K562 (cell line): Measurements from ENCODE around the gene SOAT2. TPM values are rescaled to one million over a fixed set of nuclear protein-coding genes. Genes with fewer than 3 reads are reported as not detected.
A peak's percentile ranks its signal among the peaks of the same experiment; 100 is the strongest.

Experiments
- ATF4 ChIP-seq: fragments of 450-650 bp; formaldehyde crosslinking; IDR thresholded peaks from 2 replicates; pipeline ENCODE4 v1.4.0; 2022; ENCODE audit warnings: mild to moderate bottlenecking, moderate library complexity
- CEBPZ ChIP-seq: fragments of 150-350 bp; IDR thresholded peaks from 2 replicates; pipeline ENCODE4 v1.6.1; 2014; ENCODE audit warnings: low read depth, mild to moderate bottlenecking, low read length, borderline replicate concordance
- FOXP1 ChIP-seq: sonication (generic); formaldehyde crosslinking; IDR thresholded peaks from 2 replicates; pipeline ENCODE4 v1.8.0; 2022; ENCODE audit warnings: mild to moderate bottlenecking, missing genetic modification reagents
- HDAC3 ChIP-seq: fragments of 450-650 bp; IDR thresholded peaks from 2 replicates; pipeline ENCODE4 v1.6.1; 2018; ENCODE audit warnings: borderline replicate concordance, mild to moderate bottlenecking, moderate library complexity; ENCODE audit not compliant: partially characterized antibody
- HIVEP1 ChIP-seq: fragments of 250-450 bp; sonication (Bioruptor Pico); IDR thresholded peaks from 2 replicates; pipeline ENCODE4 v1.4.0; 2020; ENCODE audit warnings: mild to moderate bottlenecking
- JUNB ChIP-seq: fragments of 450-650 bp; formaldehyde crosslinking; conservative IDR thresholded peaks from 2 replicates; pipeline ENCODE4 v1.4.0; 2020; ENCODE audit warnings: mild to moderate bottlenecking
- KLF6 ChIP-seq: fragments of 250-450 bp; sonication (Bioruptor Pico); IDR thresholded peaks from 2 replicates; pipeline ENCODE4 v1.4.0; 2020; ENCODE audit warnings: mild to moderate bottlenecking, moderate library complexity, borderline replicate concordance
- MITF ChIP-seq: IDR thresholded peaks from 2 replicates; pipeline ENCODE4 v1.6.1; 2014; ENCODE audit warnings: antibody characterized with exemption
- OTX1 ChIP-seq: fragments of 450-650 bp; formaldehyde crosslinking; IDR thresholded peaks from 2 replicates; pipeline ENCODE4 v1.4.0; 2022; ENCODE audit warnings: mild to moderate bottlenecking
- PATZ1 ChIP-seq: fragments of 250-450 bp; sonication (Bioruptor Pico); IDR thresholded peaks from 2 replicates; pipeline ENCODE4 v1.5.0; 2020; ENCODE audit warnings: mild to moderate bottlenecking, borderline replicate concordance
- POLR2A ChIP-seq: fragments of 450-650 bp; conservative IDR thresholded peaks from 2 replicates; pipeline ENCODE4 v1.6.1; 2016
- PTRF ChIP-seq: fragments of 450-650 bp; IDR thresholded peaks from 2 replicates; pipeline ENCODE4 v1.6.1; 2016; ENCODE audit warnings: mild to moderate bottlenecking, missing genetic modification characterization, missing compliant biosample characterization
- RUNX1 ChIP-seq: sonication (generic); IDR thresholded peaks from 2 replicates; pipeline ENCODE4 v1.6.1; 2016; ENCODE audit warnings: antibody characterized with exemption, low read depth
- TCF7L2 ChIP-seq: fragments of 150-350 bp; IDR thresholded peaks from 2 replicates; pipeline ENCODE4 v1.6.1; 2016; ENCODE audit warnings: low read depth, mild to moderate bottlenecking, low read length, moderate library complexity
- ZNF143 ChIP-seq: sonication (generic); formaldehyde crosslinking; IDR thresholded peaks from 2 replicates; pipeline ENCODE4 v1.9.0; 2022; ENCODE audit warnings: mild to moderate bottlenecking, missing genetic modification reagents
- ZNF592 ChIP-seq: fragments of 450-650 bp; IDR thresholded peaks from 2 replicates; pipeline ENCODE4 v1.6.1; 2017; ENCODE audit warnings: antibody characterized with exemption, mild to moderate bottlenecking
- ZNF79 ChIP-seq: fragments of 250-450 bp; sonication (Bioruptor Pico); IDR thresholded peaks from 2 replicates; pipeline ENCODE4 v1.4.0; 2020; ENCODE audit warnings: low read depth, mild to moderate bottlenecking, moderate library complexity
- polyA plus RNA-seq, 8 experiments: library from polyadenylated mRNA; depleted of rRNA in 4 of 8; stranded (reverse) in 5 of 8; unstranded in 3 of 8; fragments of >200 nt; fragmentation: Nextera tagmentation in 2 of 8; fragmentation: Illumina TruSeq in 1 of 8; extraction: Ambion mirVana in 2 of 8; extraction: Trizol in 1 of 8; gene quantifications; 2 replicates each; pipeline versions ENCODE4 v1.2.1 to v1.2.3, GENCODE V29; 2011 to 2014; ENCODE audit warnings: inconsistent platforms in 1 of 8, missing spikeins in 1 of 8
- total RNA-seq, 7 experiments: library from RNA; depleted of rRNA in 6 of 7; stranded (reverse); fragments of >200 nt in 6 of 7; fragmentation: Illumina TruSeq in 2 of 7; extraction: Trizol in 2 of 7; gene quantifications; 2 replicates each; pipeline versions ENCODE4 v1.2.1 to v1.2.3, GENCODE V29; 2011 to 2021; ENCODE audit warnings: low replicate concordance in 1 of 7

SOAT2 gene
- total and polyA plus RNA-seq, 9 of the 15 experiments (the other 6 are each of a cell fraction or from before 2014, with no cell fraction given), result 0.04 TPM; not detected in 8

- TF ChIP-seq ZNF592 (no peak), OTX1 (0 out of 2 replicates have a peak, but pooled peaks have one; percentile 83), MITF (no peak), TCF7L2 (no peak), ZNF143 (CRISPR knock-in tag) (no peak), PATZ1 (CRISPR knock-in tag) (peak; percentile 75; the same call in 1 of the 2 replicates), CEBPZ (no peak), POLR2A (no peak), HDAC3 (no peak), RUNX1 (no peak), FOXP1 (CRISPR knock-in tag) (no peak), ZNF79 (CRISPR knock-in tag) (peak; percentile 62; the same call in 1 of the 2 replicates), JUNB (peak; percentile 73; the same call in 1 of the 2 replicates), ATF4 (CRISPR knock-in tag) (no peak), KLF6 (CRISPR knock-in tag) (no peak), HIVEP1 (CRISPR knock-in tag) (peak; percentile 79; the same call in 1 of the 2 replicates), PTRF (tag) (peak; percentile 71; the same call in 1 of the 2 replicates)
Measured at GRCh38 chr12:53147653-53148052, 44.4 kb downstream of the SOAT2 start (continued).
